Fibroblast of gingiva (primary cell): ENCODE measurements around the gene ULBP2.
"Not testable (repeated sequence)": the region's sequence is repeated elsewhere in the genome, so short reads cannot be mapped to it uniquely, and the experiment has no call there.

Source experiments
- DNase-seq: peaks from one replicate; pipeline ENCODE4 v3.0.0-alpha.2; 2011; ENCODE audit warnings: low read depth

Gene ULBP2

GRCh38 chr6:149927025-149927424, 14.8 kb upstream of the ULBP2 start:
- DNase-seq, result not testable (repeated sequence)

GRCh38 chr6:149929422-149929821, 12.4 kb upstream of the ULBP2 start:
- no peak for DNase-seq

GRCh38 chr6:149931501-149931900, 10.3 kb upstream of the ULBP2 start:
- DNase-seq, result no peak

GRCh38 chr6:149933036-149933435, 8.8 kb upstream of the ULBP2 start:
- DNase-seq, result no peak

GRCh38 chr6:149933461-149933860, 8.4 kb upstream of the ULBP2 start:
- DNase-seq, result no peak

GRCh38 chr6:149934249-149935156, 7.3 kb upstream of the ULBP2 start:
- peak; percentile 70 for DNase-seq

- no peak for DNase-seq
Observed at GRCh38 chr6:149935246-149935645, 6.6 kb upstream of the ULBP2 start.

GRCh38 chr6:149935668-149936067, 6.1 kb upstream of the ULBP2 start:
- DNase-seq, result no peak

GRCh38 chr6:149936743-149937142, 5.1 kb upstream of the ULBP2 start:
- DNase-seq, result no peak

- DNase-seq, result not testable (repeated sequence)
Observed at GRCh38 chr6:149938013-149938570, 3.7 kb upstream of the ULBP2 start.

- DNase-seq, result no peak
Observed at GRCh38 chr6:149938571-149939355, 3.1 kb upstream of the ULBP2 start.

GRCh38 chr6:149939356-149939648, 2.5 kb upstream of the ULBP2 start:
- DNase-seq, result no peak

- no peak for DNase-seq
Observed at GRCh38 chr6:149939909-149940671, 1.7 kb upstream of the ULBP2 start.

- DNase-seq, result no peak
Observed at GRCh38 chr6:149940672-149940982, 1.2 kb upstream of the ULBP2 start.

- no peak for DNase-seq
Observed at GRCh38 chr6:149942461-149942829, 631 bp downstream of the ULBP2 start.

GRCh38 chr6:149943321-149943720, 1.5 kb downstream of the ULBP2 start:
- DNase-seq, result not testable (repeated sequence)

- not testable (repeated sequence) for DNase-seq
Observed at GRCh38 chr6:149945276-149945675, 3.5 kb downstream of the ULBP2 start.

GRCh38 chr6:149946631-149947030, 4.8 kb downstream of the ULBP2 start:
- DNase-seq, result not testable (repeated sequence)

GRCh38 chr6:149947533-149947932, 5.7 kb downstream of the ULBP2 start:
- DNase-seq, result not testable (repeated sequence)

GRCh38 chr6:149948011-149948410, 6.2 kb downstream of the ULBP2 start:
- no peak for DNase-seq

- DNase-seq, result no peak
Observed at GRCh38 chr6:149948616-149949015, 6.8 kb downstream of the ULBP2 start.

- no peak for DNase-seq
Observed at GRCh38 chr6:149950423-149950822, 8.6 kb downstream of the ULBP2 start.
